Stomach (tissue), 4 donors: ENCODE data around the gene UMAD1.

Source experiments
- EP300 ChIP-seq: sonication (generic); formaldehyde crosslinking; IDR thresholded peaks from one replicate; pipeline ENCODE4 v1.6.1; 2017; ENCODE audit warnings: antibody characterized with exemption
- POLR2A ChIP-seq, 4 donors: fragments of 450-650 bp; IDR thresholded peaks; one replicate each; pipeline ENCODE4 v1.6.1; 2016; ENCODE audit warnings: antibody characterized with exemption in 4 of 4, control low read depth in 2 of 4, mild to moderate bottlenecking in 1 of 4, moderate library complexity in 1 of 4
- POLR2AphosphoS5 ChIP-seq, 3 donors: sonication (generic); formaldehyde crosslinking; IDR thresholded peaks; one replicate each; pipeline ENCODE4 v1.6.1; 2016; ENCODE audit warnings: antibody characterized with exemption in 3 of 3
- TF ChIP-seq, protein P1 (sequence below), 7 experiments: fragments of 450-650 bp in 4 of 7; fragments of 200-600 bp in 3 of 7; sonication (generic) in 3 of 7; IDR thresholded peaks; one replicate each; pipeline ENCODE4 v1.5.1; 2016 to 2019; ENCODE audit warnings: antibody characterized with exemption in 7 of 7, control low read depth in 2 of 7, mild to moderate bottlenecking in 1 of 7

DNA sequence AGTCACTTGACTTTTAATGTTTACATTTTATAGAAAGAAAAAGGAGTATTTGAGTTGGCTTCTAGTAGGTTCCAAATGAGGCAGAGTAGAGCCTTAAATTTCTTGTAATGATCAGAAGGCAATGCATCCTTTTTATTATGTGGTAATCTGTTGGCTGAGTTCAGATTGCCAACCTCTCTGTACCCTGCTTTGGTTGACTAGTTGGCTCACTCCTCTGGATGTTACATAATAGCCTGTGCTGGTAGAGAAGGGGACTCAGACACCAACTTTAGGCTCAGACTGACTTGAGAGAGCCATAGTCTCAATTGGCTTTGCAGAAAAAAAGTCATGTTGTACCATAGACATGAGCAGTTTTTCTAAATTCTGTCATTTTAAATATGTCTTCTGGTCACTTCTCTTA is 281.3 kb downstream of the UMAD1 start:
- TF ChIP-seq, protein P1, sequence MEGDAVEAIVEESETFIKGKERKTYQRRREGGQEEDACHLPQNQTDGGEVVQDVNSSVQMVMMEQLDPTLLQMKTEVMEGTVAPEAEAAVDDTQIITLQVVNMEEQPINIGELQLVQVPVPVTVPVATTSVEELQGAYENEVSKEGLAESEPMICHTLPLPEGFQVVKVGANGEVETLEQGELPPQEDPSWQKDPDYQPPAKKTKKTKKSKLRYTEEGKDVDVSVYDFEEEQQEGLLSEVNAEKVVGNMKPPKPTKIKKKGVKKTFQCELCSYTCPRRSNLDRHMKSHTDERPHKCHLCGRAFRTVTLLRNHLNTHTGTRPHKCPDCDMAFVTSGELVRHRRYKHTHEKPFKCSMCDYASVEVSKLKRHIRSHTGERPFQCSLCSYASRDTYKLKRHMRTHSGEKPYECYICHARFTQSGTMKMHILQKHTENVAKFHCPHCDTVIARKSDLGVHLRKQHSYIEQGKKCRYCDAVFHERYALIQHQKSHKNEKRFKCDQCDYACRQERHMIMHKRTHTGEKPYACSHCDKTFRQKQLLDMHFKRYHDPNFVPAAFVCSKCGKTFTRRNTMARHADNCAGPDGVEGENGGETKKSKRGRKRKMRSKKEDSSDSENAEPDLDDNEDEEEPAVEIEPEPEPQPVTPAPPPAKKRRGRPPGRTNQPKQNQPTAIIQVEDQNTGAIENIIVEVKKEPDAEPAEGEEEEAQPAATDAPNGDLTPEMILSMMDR (IDR thresholded peaks at IDR 0.05), result no peak
- TF ChIP-seq POLR2A (IDR thresholded peaks at IDR 0.05) (no peak), EP300 (no peak), POLR2AphosphoS5 (IDR thresholded peaks at IDR 0.05) (no peak)
